ENCODE measurements around the gene ATG14. TPM values are rescaled to one million over a fixed set of nuclear protein-coding genes. Genes with fewer than 3 reads are reported as not detected.

The ATG14 gene
- total and polyA plus RNA-seq, 2 of the 8 experiments (the other 6 are each of a cell fraction or from before 2014, with no cell fraction given) = 4.9 to 10.8 TPM

DNA sequence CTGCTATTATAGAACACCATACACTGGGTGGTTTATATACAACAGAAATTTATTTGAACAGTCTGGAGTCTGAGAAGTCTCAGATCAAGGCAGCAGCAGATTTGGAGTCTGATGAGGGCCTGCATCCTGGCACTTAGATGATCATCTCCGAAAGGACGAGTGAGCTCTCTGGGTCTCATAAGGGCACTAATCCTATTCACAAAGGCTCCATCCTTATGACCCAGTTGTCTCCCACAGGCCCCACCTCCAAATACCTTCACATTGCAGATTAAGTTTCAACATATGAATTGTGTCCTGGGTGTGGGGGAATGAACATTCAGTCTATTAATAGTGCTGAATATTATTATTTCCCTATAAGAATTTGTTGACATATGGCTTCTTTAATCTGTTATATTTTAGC is 86.8 kb downstream of the ATG14 start:
- FAIRE-seq (no peak), DNase-seq (ENCODE audit: low read depth in 1 of 2, low spot score in 2 of 2) (no peak)
- no peak overlapping the region for H3K9ac ChIP-seq (replicated peaks in 1 of 4; ENCODE audit: extremely low read depth in 1 of 4, low read depth in 3 of 4, low read length in 3 of 4)
- no peak overlapping the region for H3K27ac ChIP-seq (ENCODE audit: low read depth, low read length)
- no peak overlapping the region for H4K5ac ChIP-seq (ENCODE audit: insufficient read length, low read depth, low read length)
- no peak overlapping the region for H2BK12ac ChIP-seq (ENCODE audit: low read depth, low read length)
- peaks cover 0 to 15% of the 10 kb centered on the region in 2 experiments; a peak in 2 of 4 replicates for H3K79me2 ChIP-seq (ENCODE audit: control insufficient read depth in 1 of 2, insufficient read depth in 2 of 2, low read length in 2 of 2)
- H3K23ac ChIP-seq (ENCODE audit: insufficient read length) = no peak overlapping the region
- no peaks in the 10 kb centered on the region for H3K36me3 ChIP-seq (ENCODE audit: control insufficient read depth in 2 of 4, insufficient read depth in 4 of 4, low read length in 3 of 4)
- no peak for TF ChIP-seq CREB1 (IDR thresholded peaks at IDR 0.05)
- TF ChIP-seq POU5F1 (IDR thresholded peaks at IDR 0.05; ENCODE audit: low read depth, low read length) = no peak
- no peak for TF ChIP-seq EP300 (IDR thresholded peaks at IDR 0.05; ENCODE audit: borderline replicate concordance in 1 of 2, low read depth in 2 of 2, low read length in 2 of 2)
- no peak for TF ChIP-seq TCF12 (IDR thresholded peaks at IDR 0.05; ENCODE audit: low read depth, low read length)
- TF ChIP-seq RNF2 (IDR thresholded peaks at IDR 0.05; ENCODE audit: borderline replicate concordance, low read depth, low read length, missing control alignments, poor library complexity, severe bottlenecking) = no peak
- TF ChIP-seq BACH1 (IDR thresholded peaks at IDR 0.05; ENCODE audit: low read length) = no peak
- no peak for TF ChIP-seq RBBP5 (IDR thresholded peaks at IDR 0.05; ENCODE audit: borderline replicate concordance, low read depth, low read length)
- no peak for TF ChIP-seq RFX5 (IDR thresholded peaks at IDR 0.05; ENCODE audit: borderline replicate concordance, low read depth, low read length)
- no peak for TF ChIP-seq SP1 (IDR thresholded peaks at IDR 0.05; ENCODE audit: low read depth, low read length)
- no peak for TF ChIP-seq SAP30 (IDR thresholded peaks at IDR 0.05; ENCODE audit: insufficient read depth, insufficient replicate concordance, low read length)
- no peaks in the 10 kb centered on the region for H3K9me3 ChIP-seq (ENCODE audit: insufficient read depth in 2 of 2, low read depth in 1 of 2, low read length in 1 of 2)
- H3K14ac ChIP-seq (ENCODE audit: insufficient read length) = no peak overlapping the region
- H2BK20ac ChIP-seq (ENCODE audit: low read length) = no peak overlapping the region
- no peak overlapping the region for H2AFZ ChIP-seq (ENCODE audit: low read length)
- POLR2A ChIA-PET (ENCODE audit: partially characterized antibody) = no interaction called here
- H2BK120ac ChIP-seq (replicated peaks; ENCODE audit: low read depth, low read length) = no peak overlapping the region
- H3K18ac ChIP-seq (ENCODE audit: extremely low read depth, low read length) = no peak overlapping the region
- H3K4me3 ChIP-seq (ENCODE audit: extremely low read depth in 1 of 4, insufficient read depth in 2 of 4, low read depth in 3 of 4, low read length in 4 of 4) = no peak overlapping the region
- no peak overlapping the region for H3K4ac ChIP-seq (replicated peaks; ENCODE audit: insufficient read length, low read depth, low read length)
- no peak overlapping the region for H2AK5ac ChIP-seq (ENCODE audit: low read depth, low read length)
- peaks cover 0 to 4% (median 0%) of the 10 kb centered on the region in 4 experiments; a peak in 1 of 7 replicates for H3K4me1 ChIP-seq (replicated peaks in 1 of 4; ENCODE audit: control insufficient read depth in 3 of 4, insufficient read depth in 4 of 4, low read length in 3 of 4)
- no peak overlapping the region for H4K8ac ChIP-seq (ENCODE audit: extremely low read depth, insufficient read depth, low read length)
- no peak overlapping the region for H3K4me2 ChIP-seq (ENCODE audit: insufficient read depth in 1 of 2, low read depth in 2 of 2, low read length in 2 of 2)
- H4K20me1 ChIP-seq (replicated peaks in 1 of 2; ENCODE audit: control insufficient read depth in 1 of 2, insufficient read depth in 2 of 2, low read length in 2 of 2) = peaks cover 0 to 5% of the 10 kb centered on the region in 2 experiments
- no peak overlapping the region for H4K91ac ChIP-seq (replicated peaks; ENCODE audit: insufficient read length, low read length)
- H3K56ac ChIP-seq (replicated peaks; ENCODE audit: insufficient read length, low read depth, low read length) = no peak overlapping the region
- WGBS, 2 experiments (ENCODE audit: extremely low coverage in 1 of 2, insufficient coverage in 1 of 2, insufficient read length in 1 of 2, insufficient replicate concordance in 2 of 2, low coverage in 1 of 2, low lambda C conversion rate in 2 of 2, missing lambda C conversion rate in 1 of 2) = 96% methylated on average over 2 of the region's 2 CpGs; no CpG with 5 or more reads in 1 of the 2 experiments
- CTCF ChIA-PET (ENCODE audit: partially characterized antibody) = no interaction called here
- H3K79me1 ChIP-seq (ENCODE audit: low read depth, low read length) = peaks cover 2% of the 10 kb centered on the region
- no peak overlapping the region for H2BK5ac ChIP-seq (ENCODE audit: low read depth, low read length)
- H2BK15ac ChIP-seq (ENCODE audit: low read length) = no peak overlapping the region
- no peaks in the 10 kb centered on the region for H3K27me3 ChIP-seq (replicated peaks in 1 of 4; ENCODE audit: control insufficient read depth in 3 of 4, extremely low read depth in 1 of 4, insufficient read depth in 3 of 4, low read length in 3 of 4)
- H3K23me2 ChIP-seq (ENCODE audit: low read depth, low read length) = no peaks in the 10 kb centered on the region

Measured in H1 (cell line).